Fibroblast of pulmonary artery (primary cell): ENCODE results near the gene ARHGAP33.

Experiments used
- DNase-seq: peaks from one replicate; pipeline ENCODE4 v3.0.0-alpha.2; 2010; ENCODE audit warnings: low read depth
- H3K4me3 ChIP-seq: replicated peaks from 2 replicates; pipeline ENCODE4 v1.5.1; 2011; ENCODE audit warnings: low read depth, mild to moderate bottlenecking, control low read depth, low read length, moderate library complexity
- CTCF ChIP-seq: IDR thresholded peaks from 2 replicates; pipeline ENCODE4 v1.5.1; 2011; ENCODE audit warnings: mild to moderate bottlenecking, control low read depth, low read length, inconsistent platforms; ENCODE audit errors: missing control alignments

ARHGAP33 gene

GRCh38 chr19:35779033-35779432, 3.7 kb downstream of the ARHGAP33 start:
- no peak for TF ChIP-seq CTCF

GRCh38 chr19:35780058-35780457, 4.7 kb downstream of the ARHGAP33 start:
- H3K4me3 ChIP-seq: no peak overlapping the region
- TF ChIP-seq CTCF: no peak

More at GRCh38 chr19:35779033-35779432, 3.7 kb downstream of the ARHGAP33 start:
- no peak overlapping the region for H3K4me3 ChIP-seq
- DNase-seq: no peak

GRCh38 chr19:35780717-35781116, 5.4 kb downstream of the ARHGAP33 start:
- H3K4me3 ChIP-seq: no peak overlapping the region
- no peak for TF ChIP-seq CTCF
- no peak for DNase-seq

More at GRCh38 chr19:35780058-35780457, 4.7 kb downstream of the ARHGAP33 start:
- no peak for DNase-seq

- H3K4me3 ChIP-seq: no peak overlapping the region
- no peak for DNase-seq
- no peak for TF ChIP-seq CTCF
Observed at GRCh38 chr19:35781650-35782049, 6.3 kb downstream of the ARHGAP33 start.

GRCh38 chr19:35782589-35782988, 7.2 kb downstream of the ARHGAP33 start:
- no peak for TF ChIP-seq CTCF
- no peak overlapping the region for H3K4me3 ChIP-seq
- DNase-seq: no peak

- TF ChIP-seq CTCF: no peak
- no peak overlapping the region for H3K4me3 ChIP-seq
- no peak for DNase-seq
Observed at GRCh38 chr19:35783469-35784434, 8.4 kb downstream of the ARHGAP33 start.
